Amniotic epithelial cell (primary cell): ENCODE results near the gene FAM76B.

Experiments used
- DNase-seq: peaks from one replicate; pipeline ENCODE4 v3.0.0-alpha.2; 2010; ENCODE audit warnings: low read depth

The FAM76B gene

GRCh38 chr11:95792200-95792599, 2.6 kb upstream of the FAM76B start:
- no peak for DNase-seq

- no peak for DNase-seq
These were observed 2.1 kb upstream of the FAM76B start for GRCh38 chr11:95791709-95792033.

GRCh38 chr11:95790933-95791708, 1.5 kb upstream of the FAM76B start:
- peak; percentile 72 for DNase-seq

- DNase-seq = peak; percentile 98
These were observed 746 bp upstream of the FAM76B start, which contains the start of gene CEP57 for GRCh38 chr11:95790123-95790932. CEP57 (plus strand) TSS chr11:95790498; CDS start chr11:95790699, 201 bp downstream.

GRCh38 chr11:95788921-95789505, 569 bp downstream of the FAM76B start:
- DNase-seq = peak; percentile 16

GRCh38 chr11:95780544-95780943, 9.0 kb downstream of the FAM76B start:
- no peak for DNase-seq

- no peak for DNase-seq
These were observed 10.9 kb downstream of the FAM76B start for GRCh38 chr11:95778699-95779098.

GRCh38 chr11:95776859-95777258, 12.7 kb downstream of the FAM76B start:
- DNase-seq = no peak

- no peak for DNase-seq
These were observed 21.1 kb downstream of the FAM76B start for GRCh38 chr11:95768521-95768920.

- DNase-seq = peak; percentile 84
These were observed 22.1 kb downstream of the FAM76B start for GRCh38 chr11:95767498-95767897.

GRCh38 chr11:95766701-95767100, 22.9 kb downstream of the FAM76B start:
- no peak for DNase-seq

GRCh38 chr11:95764267-95764898, 25.2 kb downstream of the FAM76B start:
- DNase-seq = peak; percentile 60

GRCh38 chr11:95762534-95762933, 27.0 kb downstream of the FAM76B start:
- DNase-seq = no peak

- DNase-seq = no peak
These were observed 28.6 kb downstream of the FAM76B start for GRCh38 chr11:95760941-95761340.

- DNase-seq = no peak
These were observed 38.1 kb downstream of the FAM76B start for GRCh38 chr11:95751515-95751914.

GRCh38 chr11:95750101-95750500, 39.5 kb downstream of the FAM76B start:
- no peak for DNase-seq

GRCh38 chr11:95739108-95739938, 50.3 kb downstream of the FAM76B start:
- no peak for DNase-seq

- DNase-seq = no peak
These were observed 52.8 kb downstream of the FAM76B start for GRCh38 chr11:95736809-95737208.

GRCh38 chr11:95736355-95736754, 53.2 kb downstream of the FAM76B start:
- DNase-seq = no peak

GRCh38 chr11:95734009-95734572, 55.5 kb downstream of the FAM76B start:
- no peak for DNase-seq

GRCh38 chr11:95732930-95733602, 56.5 kb downstream of the FAM76B start:
- DNase-seq = no peak
